GM23338 (cell line): ENCODE measurements around the gene LRRTM2. TPM values are rescaled to one million over a fixed set of nuclear protein-coding genes. Genes with fewer than 3 reads are reported as not detected.

Experiments used
- ATAC-seq: fragments of 200-7000 bp; cut with Tn5 transposase; 3 replicates; pipeline ENCODE4 v1.9.1; 2020
- DNase-seq: peaks from one replicate; pipeline ENCODE4 v3.0.0-alpha.2; 2015; ENCODE audit warnings: low spot score
- H2AFZ ChIP-seq: fragments of 200-600 bp; sonication (generic); 2 replicates; pipeline ENCODE4 v1.8.0; 2016; ENCODE audit warnings: antibody characterized with exemption, mild to moderate bottlenecking, moderate library complexity
- H3F3A ChIP-seq: fragments of 200-600 bp; sonication (generic); replicated peaks from 2 replicates; pipeline ENCODE4 v1.8.0; 2017; ENCODE audit warnings: antibody characterized with exemption, mixed run types, low read depth
- H3K27ac ChIP-seq: fragments of 200-600 bp; sonication (generic); 2 replicates; pipeline ENCODE4 v1.6.1; 2016; ENCODE audit warnings: low read depth
- H3K27me3 ChIP-seq: fragments of 200-600 bp; sonication (generic); 2 replicates; pipeline ENCODE4 v1.8.0; 2016; ENCODE audit warnings: mild to moderate bottlenecking, mixed run types, moderate library complexity; ENCODE audit not compliant: insufficient read depth
- H3K36me3 ChIP-seq: fragments of 200-600 bp; sonication (generic); 2 replicates; pipeline ENCODE4 v1.8.0; 2016; ENCODE audit warnings: mild to moderate bottlenecking; ENCODE audit not compliant: insufficient read depth
- H3K4me1 ChIP-seq: fragments of 200-600 bp; sonication (generic); 2 replicates; pipeline ENCODE4 v1.8.0; 2016; ENCODE audit warnings: mild to moderate bottlenecking, moderate library complexity; ENCODE audit not compliant: insufficient read depth
- H3K4me2 ChIP-seq: fragments of 200-600 bp; sonication (generic); 2 replicates; pipeline ENCODE4 v1.7.1; 2017; ENCODE audit warnings: mixed run types
- H3K4me3 ChIP-seq: fragments of 200-600 bp; sonication (generic); 2 replicates; pipeline ENCODE4 v1.6.1; 2016; ENCODE audit warnings: mixed run types
- H3K79me2 ChIP-seq: fragments of 200-600 bp; sonication (generic); replicated peaks from 2 replicates; pipeline ENCODE4 v1.8.0; 2017; ENCODE audit warnings: mild to moderate bottlenecking; ENCODE audit not compliant: insufficient read depth
- H3K9me2 ChIP-seq: fragments of 200-600 bp; sonication (generic); 2 replicates; pipeline ENCODE4 v1.8.0; 2017; ENCODE audit not compliant: insufficient read depth
- H4K20me1 ChIP-seq: fragments of 200-600 bp; sonication (generic); replicated peaks from 2 replicates; pipeline ENCODE4 v1.8.0; 2017; ENCODE audit warnings: mild to moderate bottlenecking; ENCODE audit not compliant: insufficient read depth
- H3K27ac Mint-ChIP-seq: 2 replicates; pipeline ENCODE4 v1.8.0; 2020; ENCODE audit warnings: inconsistent platforms, mild to moderate bottlenecking, moderate library complexity, mixed read lengths
- H3K27me3 Mint-ChIP-seq: 3 replicates; pipeline ENCODE4 v1.8.0; 2022; ENCODE audit warnings: low read depth, mild to moderate bottlenecking, moderate library complexity, mixed read lengths, inconsistent platforms; ENCODE audit not compliant: insufficient read depth, poor library complexity
- H3K36me3 Mint-ChIP-seq: 3 replicates; pipeline ENCODE4 v1.8.0; 2021; ENCODE audit warnings: low read depth, mild to moderate bottlenecking, inconsistent platforms, moderate library complexity, mixed read lengths
- H3K4me1 Mint-ChIP-seq: 3 replicates; pipeline ENCODE4 v1.8.0; 2020; ENCODE audit warnings: mild to moderate bottlenecking, inconsistent platforms, mixed read lengths
- H3K4me3 Mint-ChIP-seq: 3 replicates; pipeline ENCODE4 v1.8.0; 2021; ENCODE audit warnings: moderate library complexity, mild to moderate bottlenecking, inconsistent platforms, mixed read lengths
- H3K9me3 Mint-ChIP-seq: 3 replicates; pipeline ENCODE4 v1.8.0; 2020; ENCODE audit warnings: moderate library complexity, mild to moderate bottlenecking, inconsistent platforms, mixed read lengths
- EZH2 ChIP-seq: fragments of 200-600 bp; sonication (generic); IDR thresholded peaks from one replicate; pipeline ENCODE4 v1.8.0; 2017; ENCODE audit warnings: antibody characterized with exemption, mild to moderate bottlenecking, low read depth; ENCODE audit not compliant: unreplicated experiment
- EZH2phosphoT487 ChIP-seq: fragments of 200-600 bp; sonication (generic); IDR thresholded peaks from one replicate; pipeline ENCODE4 v1.8.1; 2018; ENCODE audit warnings: antibody characterized with exemption; ENCODE audit not compliant: unreplicated experiment
- POLR2AphosphoS5 ChIP-seq: IDR thresholded peaks from 2 replicates; pipeline ENCODE4 v1.6.1; 2016; ENCODE audit warnings: antibody characterized with exemption, low read depth
- ZNF331 ChIP-seq: fragments of 250-450 bp; sonication (Bioruptor Pico); IDR thresholded peaks from 2 replicates; pipeline ENCODE4 v1.5.0; 2020; ENCODE audit warnings: low read depth, mild to moderate bottlenecking, moderate library complexity
- polyA plus RNA-seq: library from polyadenylated mRNA; unstranded; fragments of >200 nt; fragmentation: Nextera tagmentation; extraction: Ambion mirVana; gene quantifications from 2 replicates; pipeline ENCODE4 v1.2.1, GENCODE V29; 2016
- total RNA-seq: library from RNA; depleted of rRNA; stranded (reverse); fragments of >200 nt; shearing (Covaris generic); gene quantifications from 2 replicates; pipeline ENCODE4 v1.2.3, GENCODE V29; 2014
- TF ChIP-seq, protein P1 (sequence below), 2 experiments: fragments of 200-600 bp in 1 of 2; sonication (generic) in 1 of 2; conservative IDR thresholded peaks; 2 replicates each; pipeline versions ENCODE4 v1.5.1 to v1.6.1; 2016 to 2017; ENCODE audit warnings: antibody characterized with exemption in 2 of 2, low read depth in 2 of 2, mild to moderate bottlenecking in 2 of 2, moderate library complexity in 1 of 2
- TF ChIP-seq, protein P2 (sequence below): IDR thresholded peaks from one replicate; pipeline ENCODE4 v1.6.1; 2018; ENCODE audit warnings: antibody characterized with exemption; ENCODE audit not compliant: unreplicated experiment
- TF ChIP-seq, protein P3 (sequence below): fragments of 250-450 bp; sonication (Bioruptor Pico); IDR thresholded peaks from 2 replicates; pipeline ENCODE4 v1.5.0; 2020; ENCODE audit warnings: mild to moderate bottlenecking, moderate library complexity

LRRTM2 gene
- total and polyA plus RNA-seq, 2 experiments from 2014 or later = 1.5 TPM; not detected in 1

DNA sequence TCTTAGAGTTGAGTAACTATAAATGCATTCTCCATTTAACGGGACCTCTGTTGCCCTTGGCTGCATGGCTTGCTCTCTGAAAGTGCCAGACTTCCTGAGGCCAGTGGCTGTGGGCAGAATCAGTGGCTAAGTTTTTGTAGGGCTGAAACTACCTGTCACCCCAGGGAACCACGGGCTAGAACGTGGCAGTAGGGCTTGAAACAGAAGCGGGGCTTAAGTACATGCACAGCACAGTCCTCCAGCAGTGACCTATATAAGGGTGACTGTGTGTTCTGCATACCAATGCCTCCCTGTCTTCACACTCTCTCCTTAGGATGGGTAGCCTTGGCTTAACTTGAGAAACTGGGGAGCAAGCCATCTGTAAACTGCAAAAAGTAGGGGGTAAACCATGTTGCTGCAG is 43.6 kb upstream of the LRRTM2 start:
- Mint-ChIP-seq H3K4me3 (no peak overlapping the region), H3K9me3 (no peaks in the 10 kb centered on the region), H3K27me3 (peaks cover 3% of the 10 kb centered on the region), H3K27ac (no peak overlapping the region), H3K4me1 (peaks cover 10% of the 10 kb centered on the region; the same call in 2 of the 3 replicates), H3K36me3 (peaks cover 21% of the 10 kb centered on the region; the same call in 2 of the 3 replicates)
- H3K4me1 ChIP-seq = no peaks in the 10 kb centered on the region; the same call in 1 of the 2 replicates
- H3F3A ChIP-seq = no peaks in the 10 kb centered on the region
- no peaks in the 10 kb centered on the region for H3K27me3 ChIP-seq
- H4K20me1 ChIP-seq = no peaks in the 10 kb centered on the region; the same call in 1 of the 2 replicates
- H3K27ac ChIP-seq = no peak overlapping the region
- no peak overlapping the region for H2AFZ ChIP-seq
- ATAC-seq = peak; percentile 89
- H3K9me2 ChIP-seq = no peaks in the 10 kb centered on the region
- no peaks in the 10 kb centered on the region for H3K36me3 ChIP-seq
- TF ChIP-seq EZH2 (no peak), EZH2phosphoT487 (no peak), POLR2AphosphoS5 (no peak), ZNF331 (CRISPR knock-in tag) (no peak)
- TF ChIP-seq, protein P1, sequence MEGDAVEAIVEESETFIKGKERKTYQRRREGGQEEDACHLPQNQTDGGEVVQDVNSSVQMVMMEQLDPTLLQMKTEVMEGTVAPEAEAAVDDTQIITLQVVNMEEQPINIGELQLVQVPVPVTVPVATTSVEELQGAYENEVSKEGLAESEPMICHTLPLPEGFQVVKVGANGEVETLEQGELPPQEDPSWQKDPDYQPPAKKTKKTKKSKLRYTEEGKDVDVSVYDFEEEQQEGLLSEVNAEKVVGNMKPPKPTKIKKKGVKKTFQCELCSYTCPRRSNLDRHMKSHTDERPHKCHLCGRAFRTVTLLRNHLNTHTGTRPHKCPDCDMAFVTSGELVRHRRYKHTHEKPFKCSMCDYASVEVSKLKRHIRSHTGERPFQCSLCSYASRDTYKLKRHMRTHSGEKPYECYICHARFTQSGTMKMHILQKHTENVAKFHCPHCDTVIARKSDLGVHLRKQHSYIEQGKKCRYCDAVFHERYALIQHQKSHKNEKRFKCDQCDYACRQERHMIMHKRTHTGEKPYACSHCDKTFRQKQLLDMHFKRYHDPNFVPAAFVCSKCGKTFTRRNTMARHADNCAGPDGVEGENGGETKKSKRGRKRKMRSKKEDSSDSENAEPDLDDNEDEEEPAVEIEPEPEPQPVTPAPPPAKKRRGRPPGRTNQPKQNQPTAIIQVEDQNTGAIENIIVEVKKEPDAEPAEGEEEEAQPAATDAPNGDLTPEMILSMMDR (conservative IDR thresholded peaks at IDR 0.05; ENCODE audit: low read depth in 2 of 2) = no peak
- TF ChIP-seq, protein P2, sequence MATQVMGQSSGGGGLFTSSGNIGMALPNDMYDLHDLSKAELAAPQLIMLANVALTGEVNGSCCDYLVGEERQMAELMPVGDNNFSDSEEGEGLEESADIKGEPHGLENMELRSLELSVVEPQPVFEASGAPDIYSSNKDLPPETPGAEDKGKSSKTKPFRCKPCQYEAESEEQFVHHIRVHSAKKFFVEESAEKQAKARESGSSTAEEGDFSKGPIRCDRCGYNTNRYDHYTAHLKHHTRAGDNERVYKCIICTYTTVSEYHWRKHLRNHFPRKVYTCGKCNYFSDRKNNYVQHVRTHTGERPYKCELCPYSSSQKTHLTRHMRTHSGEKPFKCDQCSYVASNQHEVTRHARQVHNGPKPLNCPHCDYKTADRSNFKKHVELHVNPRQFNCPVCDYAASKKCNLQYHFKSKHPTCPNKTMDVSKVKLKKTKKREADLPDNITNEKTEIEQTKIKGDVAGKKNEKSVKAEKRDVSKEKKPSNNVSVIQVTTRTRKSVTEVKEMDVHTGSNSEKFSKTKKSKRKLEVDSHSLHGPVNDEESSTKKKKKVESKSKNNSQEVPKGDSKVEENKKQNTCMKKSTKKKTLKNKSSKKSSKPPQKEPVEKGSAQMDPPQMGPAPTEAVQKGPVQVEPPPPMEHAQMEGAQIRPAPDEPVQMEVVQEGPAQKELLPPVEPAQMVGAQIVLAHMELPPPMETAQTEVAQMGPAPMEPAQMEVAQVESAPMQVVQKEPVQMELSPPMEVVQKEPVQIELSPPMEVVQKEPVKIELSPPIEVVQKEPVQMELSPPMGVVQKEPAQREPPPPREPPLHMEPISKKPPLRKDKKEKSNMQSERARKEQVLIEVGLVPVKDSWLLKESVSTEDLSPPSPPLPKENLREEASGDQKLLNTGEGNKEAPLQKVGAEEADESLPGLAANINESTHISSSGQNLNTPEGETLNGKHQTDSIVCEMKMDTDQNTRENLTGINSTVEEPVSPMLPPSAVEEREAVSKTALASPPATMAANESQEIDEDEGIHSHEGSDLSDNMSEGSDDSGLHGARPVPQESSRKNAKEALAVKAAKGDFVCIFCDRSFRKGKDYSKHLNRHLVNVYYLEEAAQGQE = no peak
- TF ChIP-seq, protein P3, sequence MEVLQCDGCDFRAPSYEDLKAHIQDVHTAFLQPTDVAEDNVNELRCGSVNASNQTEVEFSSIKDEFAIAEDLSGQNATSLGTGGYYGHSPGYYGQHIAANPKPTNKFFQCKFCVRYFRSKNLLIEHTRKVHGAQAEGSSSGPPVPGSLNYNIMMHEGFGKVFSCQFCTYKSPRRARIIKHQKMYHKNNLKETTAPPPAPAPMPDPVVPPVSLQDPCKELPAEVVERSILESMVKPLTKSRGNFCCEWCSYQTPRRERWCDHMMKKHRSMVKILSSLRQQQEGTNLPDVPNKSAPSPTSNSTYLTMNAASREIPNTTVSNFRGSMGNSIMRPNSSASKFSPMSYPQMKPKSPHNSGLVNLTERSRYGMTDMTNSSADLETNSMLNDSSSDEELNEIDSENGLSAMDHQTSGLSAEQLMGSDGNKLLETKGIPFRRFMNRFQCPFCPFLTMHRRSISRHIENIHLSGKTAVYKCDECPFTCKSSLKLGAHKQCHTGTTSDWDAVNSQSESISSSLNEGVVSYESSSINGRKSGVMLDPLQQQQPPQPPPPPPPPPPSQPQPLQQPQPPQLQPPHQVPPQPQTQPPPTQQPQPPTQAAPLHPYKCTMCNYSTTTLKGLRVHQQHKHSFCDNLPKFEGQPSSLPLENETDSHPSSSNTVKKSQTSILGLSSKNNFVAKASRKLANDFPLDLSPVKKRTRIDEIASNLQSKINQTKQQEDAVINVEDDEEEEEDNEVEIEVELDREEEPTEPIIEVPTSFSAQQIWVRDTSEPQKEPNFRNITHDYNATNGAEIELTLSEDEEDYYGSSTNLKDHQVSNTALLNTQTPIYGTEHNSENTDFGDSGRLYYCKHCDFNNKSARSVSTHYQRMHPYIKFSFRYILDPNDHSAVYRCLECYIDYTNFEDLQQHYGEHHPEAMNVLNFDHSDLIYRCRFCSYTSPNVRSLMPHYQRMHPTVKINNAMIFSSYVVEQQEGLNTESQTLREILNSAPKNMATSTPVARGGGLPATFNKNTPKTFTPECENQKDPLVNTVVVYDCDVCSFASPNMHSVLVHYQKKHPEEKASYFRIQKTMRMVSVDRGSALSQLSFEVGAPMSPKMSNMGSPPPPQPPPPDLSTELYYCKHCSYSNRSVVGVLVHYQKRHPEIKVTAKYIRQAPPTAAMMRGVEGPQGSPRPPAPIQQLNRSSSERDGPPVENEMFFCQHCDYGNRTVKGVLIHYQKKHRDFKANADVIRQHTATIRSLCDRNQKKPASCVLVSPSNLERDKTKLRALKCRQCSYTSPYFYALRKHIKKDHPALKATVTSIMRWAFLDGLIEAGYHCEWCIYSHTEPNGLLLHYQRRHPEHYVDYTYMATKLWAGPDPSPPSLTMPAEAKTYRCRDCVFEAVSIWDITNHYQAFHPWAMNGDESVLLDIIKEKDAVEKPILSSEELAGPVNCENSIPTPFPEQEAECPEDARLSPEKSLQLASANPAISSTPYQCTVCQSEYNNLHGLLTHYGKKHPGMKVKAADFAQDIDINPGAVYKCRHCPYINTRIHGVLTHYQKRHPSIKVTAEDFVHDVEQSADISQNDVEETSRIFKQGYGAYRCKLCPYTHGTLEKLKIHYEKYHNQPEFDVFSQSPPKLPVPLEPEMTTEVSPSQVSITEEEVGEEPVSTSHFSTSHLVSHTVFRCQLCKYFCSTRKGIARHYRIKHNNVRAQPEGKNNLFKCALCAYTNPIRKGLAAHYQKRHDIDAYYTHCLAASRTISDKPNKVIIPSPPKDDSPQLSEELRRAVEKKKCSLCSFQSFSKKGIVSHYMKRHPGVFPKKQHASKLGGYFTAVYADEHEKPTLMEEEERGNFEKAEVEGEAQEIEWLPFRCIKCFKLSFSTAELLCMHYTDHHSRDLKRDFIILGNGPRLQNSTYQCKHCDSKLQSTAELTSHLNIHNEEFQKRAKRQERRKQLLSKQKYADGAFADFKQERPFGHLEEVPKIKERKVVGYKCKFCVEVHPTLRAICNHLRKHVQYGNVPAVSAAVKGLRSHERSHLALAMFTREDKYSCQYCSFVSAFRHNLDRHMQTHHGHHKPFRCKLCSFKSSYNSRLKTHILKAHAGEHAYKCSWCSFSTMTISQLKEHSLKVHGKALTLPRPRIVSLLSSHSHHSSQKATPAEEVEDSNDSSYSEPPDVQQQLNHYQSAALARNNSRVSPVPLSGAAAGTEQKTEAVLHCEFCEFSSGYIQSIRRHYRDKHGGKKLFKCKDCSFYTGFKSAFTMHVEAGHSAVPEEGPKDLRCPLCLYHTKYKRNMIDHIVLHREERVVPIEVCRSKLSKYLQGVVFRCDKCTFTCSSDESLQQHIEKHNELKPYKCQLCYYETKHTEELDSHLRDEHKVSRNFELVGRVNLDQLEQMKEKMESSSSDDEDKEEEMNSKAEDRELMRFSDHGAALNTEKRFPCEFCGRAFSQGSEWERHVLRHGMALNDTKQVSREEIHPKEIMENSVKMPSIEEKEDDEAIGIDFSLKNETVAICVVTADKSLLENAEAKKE (CRISPR knock-in tag) = no peak
- no peak for DNase-seq
- no peak overlapping the region for H3K4me3 ChIP-seq
- peaks cover 10% of the 10 kb centered on the region; the same call in 1 of the 2 replicates for H3K79me2 ChIP-seq
- H3K4me2 ChIP-seq = no peak overlapping the region
